ENCODE results near the gene GPC4.

Gene GPC4

GRCh38 chrX:133391111-133391510 is 24.2 kb downstream of the GPC4 start:
- Histone ChIP-seq H3K27me3 (ENCODE audit: control insufficient read depth in 1 of 2, insufficient read depth in 2 of 2, low read length in 2 of 2) (no peaks in the 10 kb centered on the region), H3K36me3 (ENCODE audit: control insufficient read depth in 1 of 2, insufficient read depth in 2 of 2, low read length in 2 of 2) (no peaks in the 10 kb centered on the region), H3K4me3 (ENCODE audit: low read depth in 1 of 2, low read length in 2 of 2) (no peak overlapping the region), H3K9me3 (ENCODE audit: control insufficient read depth in 1 of 2, low read length in 2 of 2) (no peaks in the 10 kb centered on the region), H3K4me1 (ENCODE audit: control insufficient read depth in 1 of 2, insufficient read depth in 2 of 2, low read length in 2 of 2) (peaks cover 24 to 48% of the 10 kb centered on the region in 2 donors), H3K27ac (ENCODE audit: low read depth, low read length) (no peak overlapping the region), H3K9ac (ENCODE audit: low read depth in 1 of 2, low read length in 2 of 2) (no peak overlapping the region)

- no peak overlapping the region for H3K9ac ChIP-seq (ENCODE audit: low read depth in 1 of 2, low read length in 2 of 2)
- H3K4me1 ChIP-seq (ENCODE audit: control insufficient read depth in 1 of 2, insufficient read depth in 2 of 2, low read length in 2 of 2) = peaks cover 24 to 50% of the 10 kb centered on the region in 2 donors
- H3K27me3 ChIP-seq (ENCODE audit: control insufficient read depth in 1 of 2, insufficient read depth in 2 of 2, low read length in 2 of 2) = no peaks in the 10 kb centered on the region
- H3K36me3 ChIP-seq (ENCODE audit: control insufficient read depth in 1 of 2, insufficient read depth in 2 of 2, low read length in 2 of 2) = no peaks in the 10 kb centered on the region
- no peak overlapping the region for H3K4me3 ChIP-seq (ENCODE audit: low read depth in 1 of 2, low read length in 2 of 2)
- no peaks in the 10 kb centered on the region for H3K9me3 ChIP-seq (ENCODE audit: control insufficient read depth in 1 of 2, low read length in 2 of 2)
- no peak overlapping the region for H3K27ac ChIP-seq (ENCODE audit: low read depth, low read length)
These were observed 24.6 kb downstream of the GPC4 start for GRCh38 chrX:133390676-133391075.

- H3K27me3 ChIP-seq (ENCODE audit: control insufficient read depth in 1 of 2, insufficient read depth in 2 of 2, low read length in 2 of 2) = no peaks in the 10 kb centered on the region
- no peaks in the 10 kb centered on the region for H3K36me3 ChIP-seq (ENCODE audit: control insufficient read depth in 1 of 2, insufficient read depth in 2 of 2, low read length in 2 of 2)
- H3K9me3 ChIP-seq (ENCODE audit: control insufficient read depth in 1 of 2, low read length in 2 of 2) = no peaks in the 10 kb centered on the region
- no peak overlapping the region for H3K4me3 ChIP-seq (ENCODE audit: low read depth in 1 of 2, low read length in 2 of 2)
- H3K9ac ChIP-seq (ENCODE audit: low read depth in 1 of 2, low read length in 2 of 2) = no peak overlapping the region
- no peak overlapping the region for H3K27ac ChIP-seq (ENCODE audit: low read depth, low read length)
- peaks cover 24 to 50% of the 10 kb centered on the region in 2 donors for H3K4me1 ChIP-seq (ENCODE audit: control insufficient read depth in 1 of 2, insufficient read depth in 2 of 2, low read length in 2 of 2)
These were observed 25.3 kb downstream of the GPC4 start for GRCh38 chrX:133389975-133390374.

GRCh38 chrX:133384454-133384853 is 30.8 kb downstream of the GPC4 start:
- Histone ChIP-seq H3K36me3 (ENCODE audit: control insufficient read depth in 1 of 2, insufficient read depth in 2 of 2, low read length in 2 of 2) (no peaks in the 10 kb centered on the region), H3K4me1 (ENCODE audit: control insufficient read depth in 1 of 2, insufficient read depth in 2 of 2, low read length in 2 of 2) (peaks cover 5 to 21% of the 10 kb centered on the region in 2 donors), H3K27me3 (ENCODE audit: control insufficient read depth in 1 of 2, insufficient read depth in 2 of 2, low read length in 2 of 2) (no peaks in the 10 kb centered on the region), H3K9ac (ENCODE audit: low read depth in 1 of 2, low read length in 2 of 2) (no peak overlapping the region), H3K4me3 (ENCODE audit: low read depth in 1 of 2, low read length in 2 of 2) (no peak overlapping the region), H3K27ac (ENCODE audit: low read depth, low read length) (no peak overlapping the region), H3K9me3 (ENCODE audit: control insufficient read depth in 1 of 2, low read length in 2 of 2) (no peaks in the 10 kb centered on the region)

GRCh38 chrX:133380711-133381619 is 34.3 kb downstream of the GPC4 start:
- Histone ChIP-seq H3K9me3 (ENCODE audit: control insufficient read depth in 1 of 2, low read length in 2 of 2) (no peaks in the 10 kb centered on the region), H3K4me3 (ENCODE audit: low read depth in 1 of 2, low read length in 2 of 2) (no peak overlapping the region), H3K4me1 (ENCODE audit: control insufficient read depth in 1 of 2, insufficient read depth in 2 of 2, low read length in 2 of 2) (peaks cover 7 to 14% of the 10 kb centered on the region in 2 donors), H3K27me3 (ENCODE audit: control insufficient read depth in 1 of 2, insufficient read depth in 2 of 2, low read length in 2 of 2) (no peaks in the 10 kb centered on the region), H3K27ac (ENCODE audit: low read depth, low read length) (no peak overlapping the region), H3K36me3 (ENCODE audit: control insufficient read depth in 1 of 2, insufficient read depth in 2 of 2, low read length in 2 of 2) (no peaks in the 10 kb centered on the region), H3K9ac (ENCODE audit: low read depth in 1 of 2, low read length in 2 of 2) (no peak overlapping the region)

GRCh38 chrX:133376422-133376821 is 38.9 kb downstream of the GPC4 start:
- Histone ChIP-seq H3K27me3 (ENCODE audit: control insufficient read depth in 1 of 2, insufficient read depth in 2 of 2, low read length in 2 of 2) (no peaks in the 10 kb centered on the region), H3K27ac (ENCODE audit: low read depth, low read length) (no peak overlapping the region), H3K9ac (ENCODE audit: low read depth in 1 of 2, low read length in 2 of 2) (no peak overlapping the region), H3K9me3 (ENCODE audit: control insufficient read depth in 1 of 2, low read length in 2 of 2) (no peaks in the 10 kb centered on the region), H3K4me1 (ENCODE audit: control insufficient read depth in 1 of 2, insufficient read depth in 2 of 2, low read length in 2 of 2) (peaks cover 21 to 38% of the 10 kb centered on the region in 2 donors), H3K36me3 (ENCODE audit: control insufficient read depth in 1 of 2, insufficient read depth in 2 of 2, low read length in 2 of 2) (no peaks in the 10 kb centered on the region), H3K4me3 (ENCODE audit: low read depth in 1 of 2, low read length in 2 of 2) (no peak overlapping the region)

GRCh38 chrX:133375615-133376340 is 39.5 kb downstream of the GPC4 start:
- H3K4me3 ChIP-seq (ENCODE audit: low read depth in 1 of 2, low read length in 2 of 2) = no peak overlapping the region
- H3K4me1 ChIP-seq (ENCODE audit: control insufficient read depth in 1 of 2, insufficient read depth in 2 of 2, low read length in 2 of 2) = peaks cover 21 to 38% of the 10 kb centered on the region in 2 donors
- no peaks in the 10 kb centered on the region for H3K27me3 ChIP-seq (ENCODE audit: control insufficient read depth in 1 of 2, insufficient read depth in 2 of 2, low read length in 2 of 2)
- no peaks in the 10 kb centered on the region for H3K36me3 ChIP-seq (ENCODE audit: control insufficient read depth in 1 of 2, insufficient read depth in 2 of 2, low read length in 2 of 2)
- no peak overlapping the region for H3K27ac ChIP-seq (ENCODE audit: low read depth, low read length)
- H3K9ac ChIP-seq (ENCODE audit: low read depth in 1 of 2, low read length in 2 of 2) = no peak overlapping the region
- H3K9me3 ChIP-seq (ENCODE audit: control insufficient read depth in 1 of 2, low read length in 2 of 2) = no peaks in the 10 kb centered on the region

GRCh38 chrX:133374874-133375387 is 40.4 kb downstream of the GPC4 start:
- Histone ChIP-seq H3K9me3 (ENCODE audit: control insufficient read depth in 1 of 2, low read length in 2 of 2) (no peaks in the 10 kb centered on the region), H3K27me3 (ENCODE audit: control insufficient read depth in 1 of 2, insufficient read depth in 2 of 2, low read length in 2 of 2) (no peaks in the 10 kb centered on the region), H3K36me3 (ENCODE audit: control insufficient read depth in 1 of 2, insufficient read depth in 2 of 2, low read length in 2 of 2) (no peaks in the 10 kb centered on the region), H3K4me1 (ENCODE audit: control insufficient read depth in 1 of 2, insufficient read depth in 2 of 2, low read length in 2 of 2) (peaks cover 21 to 38% of the 10 kb centered on the region in 2 donors), H3K27ac (ENCODE audit: low read depth, low read length) (no peak overlapping the region), H3K9ac (ENCODE audit: low read depth in 1 of 2, low read length in 2 of 2) (no peak overlapping the region), H3K4me3 (ENCODE audit: low read depth in 1 of 2, low read length in 2 of 2) (no peak overlapping the region)

GRCh38 chrX:133373386-133374079 is 41.8 kb downstream of the GPC4 start:
- no peaks in the 10 kb centered on the region for H3K36me3 ChIP-seq (ENCODE audit: control insufficient read depth in 1 of 2, insufficient read depth in 2 of 2, low read length in 2 of 2)
- no peak overlapping the region for H3K9ac ChIP-seq (ENCODE audit: low read depth in 1 of 2, low read length in 2 of 2)
- no peaks in the 10 kb centered on the region for H3K27me3 ChIP-seq (ENCODE audit: control insufficient read depth in 1 of 2, insufficient read depth in 2 of 2, low read length in 2 of 2)
- H3K27ac ChIP-seq (ENCODE audit: low read depth, low read length) = no peak overlapping the region
- no peak overlapping the region for H3K4me3 ChIP-seq (ENCODE audit: low read depth in 1 of 2, low read length in 2 of 2)
- H3K9me3 ChIP-seq (ENCODE audit: control insufficient read depth in 1 of 2, low read length in 2 of 2) = no peaks in the 10 kb centered on the region
- H3K4me1 ChIP-seq (ENCODE audit: control insufficient read depth in 1 of 2, insufficient read depth in 2 of 2, low read length in 2 of 2) = peaks cover 21 to 38% of the 10 kb centered on the region in 2 donors
